Measurements from ENCODE around the gene RBBP5.

Gene RBBP5

GRCh38 chr1:205109711-205110110 lies 12.1 kb downstream of the RBBP5 start:
- no peak for DNase-seq (ENCODE audit: extremely low read depth, low read depth)
- TF ChIP-seq CTCF (IDR thresholded peaks at IDR 0.05; ENCODE audit: low read depth, low read length, missing control alignments): no peak
- no peak overlapping the region for H3K4me3 ChIP-seq (replicated peaks; ENCODE audit: low read depth, low read length)

- DNase-seq (ENCODE audit: extremely low read depth, low read depth): no peak
- H3K4me3 ChIP-seq (replicated peaks; ENCODE audit: low read depth, low read length): no peak overlapping the region
Measured at GRCh38 chr1:205109269-205109668, 12.5 kb downstream of the RBBP5 start.

GRCh38 chr1:205108464-205108863 lies 13.3 kb downstream of the RBBP5 start:
- DNase-seq (ENCODE audit: extremely low read depth, low read depth): no peak
- TF ChIP-seq CTCF (IDR thresholded peaks at IDR 0.05; ENCODE audit: low read depth, low read length, missing control alignments): no peak

More at GRCh38 chr1:205109269-205109668, 12.5 kb downstream of the RBBP5 start:
- no peak for TF ChIP-seq CTCF (IDR thresholded peaks at IDR 0.05; ENCODE audit: low read depth, low read length, missing control alignments)

GRCh38 chr1:205107327-205107726 lies 14.5 kb downstream of the RBBP5 start:
- no peak overlapping the region for H3K4me3 ChIP-seq (replicated peaks; ENCODE audit: low read depth, low read length)
- DNase-seq (ENCODE audit: extremely low read depth, low read depth): no peak
- TF ChIP-seq CTCF (IDR thresholded peaks at IDR 0.05; ENCODE audit: low read depth, low read length, missing control alignments): no peak

More at GRCh38 chr1:205108464-205108863, 13.3 kb downstream of the RBBP5 start:
- no peak overlapping the region for H3K4me3 ChIP-seq (replicated peaks; ENCODE audit: low read depth, low read length)

GRCh38 chr1:205102404-205102803 lies 19.4 kb downstream of the RBBP5 start:
- DNase-seq (ENCODE audit: extremely low read depth, low read depth): no peak
- H3K4me3 ChIP-seq (replicated peaks; ENCODE audit: low read depth, low read length): no peak overlapping the region
- no peak for TF ChIP-seq CTCF (IDR thresholded peaks at IDR 0.05; ENCODE audit: low read depth, low read length, missing control alignments)

- DNase-seq (ENCODE audit: extremely low read depth, low read depth): no peak
- TF ChIP-seq CTCF (IDR thresholded peaks at IDR 0.05; ENCODE audit: low read depth, low read length, missing control alignments): no peak
- H3K4me3 ChIP-seq (replicated peaks; ENCODE audit: low read depth, low read length): no peak overlapping the region
Measured at GRCh38 chr1:205098242-205098641, 23.5 kb downstream of the RBBP5 start.

- no peak overlapping the region for H3K4me3 ChIP-seq (replicated peaks; ENCODE audit: low read depth, low read length)
- TF ChIP-seq CTCF (IDR thresholded peaks at IDR 0.05; ENCODE audit: low read depth, low read length, missing control alignments): no peak
- no peak for DNase-seq (ENCODE audit: extremely low read depth, low read depth)
Measured at GRCh38 chr1:205095422-205095821, 26.4 kb downstream of the RBBP5 start.

All from HFF-Myc (cell line).